DOHH2 (cell line): Measurements from ENCODE around the gene ZNF341.

ENCODE experiments used
- H3F3A ChIP-seq: fragments of 200-600 bp; sonication (generic), shearing (Covaris generic); 2 replicates; pipeline ENCODE4 v1.6.0; 2016; ENCODE audit warnings: antibody characterized with exemption, mild to moderate bottlenecking; ENCODE audit not compliant: control insufficient read depth, insufficient read depth
- H3K27ac ChIP-seq: fragments of 200-600 bp; sonication (generic); 2 replicates; pipeline ENCODE4 v1.5.1; 2014; ENCODE audit warnings: low read depth, mild to moderate bottlenecking, low read length, moderate library complexity
- H3K27me3 ChIP-seq: fragments of 200-600 bp; sonication (generic); 2 replicates; pipeline ENCODE4 v1.6.1; 2014; ENCODE audit warnings: mild to moderate bottlenecking, low read length, mixed read lengths; ENCODE audit not compliant: control insufficient read depth
- H3K36me3 ChIP-seq: fragments of 200-600 bp; sonication (generic); 2 replicates; pipeline ENCODE4 v1.6.1; 2014; ENCODE audit warnings: mild to moderate bottlenecking, low read length, moderate library complexity, mixed read lengths; ENCODE audit not compliant: control insufficient read depth
- H3K4me1 ChIP-seq: fragments of 200-600 bp; sonication (generic); 2 replicates; pipeline ENCODE4 v1.6.1; 2014; ENCODE audit warnings: mild to moderate bottlenecking, low read length, mixed read lengths; ENCODE audit not compliant: control insufficient read depth
- H3K4me2 ChIP-seq: fragments of 200-600 bp; sonication (generic); 2 replicates; pipeline ENCODE4 v1.6.0; 2014; ENCODE audit warnings: mild to moderate bottlenecking, low read length, moderate library complexity
- H3K4me3 ChIP-seq: fragments of 200-600 bp; sonication (generic); 2 replicates; pipeline ENCODE4 v1.5.1; 2014; ENCODE audit warnings: mild to moderate bottlenecking, low read length, mixed read lengths
- H3K79me2 ChIP-seq: fragments of 200-600 bp; sonication (generic); 2 replicates; pipeline ENCODE4 v1.6.1; 2014; ENCODE audit warnings: mild to moderate bottlenecking, low read length, mixed read lengths; ENCODE audit not compliant: control insufficient read depth
- H3K9me2 ChIP-seq: fragments of 200-600 bp; sonication (generic); replicated peaks from 2 replicates; pipeline ENCODE4 v1.6.1; 2014; ENCODE audit warnings: mild to moderate bottlenecking, low read length, mixed read lengths; ENCODE audit not compliant: control insufficient read depth
- H3K9me3 ChIP-seq: fragments of 200-600 bp; sonication (generic); 2 replicates; pipeline ENCODE4 v1.6.1; 2014; ENCODE audit warnings: antibody characterized with exemption, low read length, mixed read lengths; ENCODE audit not compliant: control insufficient read depth, insufficient read depth
- H4K20me1 ChIP-seq: fragments of 200-600 bp; sonication (generic); 2 replicates; pipeline ENCODE4 v1.6.0; 2014; ENCODE audit warnings: low read depth, mild to moderate bottlenecking, antibody characterized with exemption, low read length, moderate library complexity; ENCODE audit not compliant: control insufficient read depth, insufficient read depth
- CTCF ChIP-seq: fragments of 200-600 bp; sonication (generic); IDR thresholded peaks from one replicate; pipeline ENCODE4 v1.5.1; 2014; ENCODE audit warnings: antibody characterized with exemption, mild to moderate bottlenecking, low read depth, low read length; ENCODE audit not compliant: poor library complexity, severe bottlenecking
- EZH2phosphoT487 ChIP-seq: fragments of 200-600 bp; sonication (generic); IDR thresholded peaks from 2 replicates; pipeline ENCODE4 v1.6.1; 2017; ENCODE audit warnings: borderline replicate concordance, mild to moderate bottlenecking, antibody characterized with exemption, low read length, moderate library complexity, mixed read lengths

The ZNF341 gene

GRCh38 chr20:33771938-33772337, 40.1 kb downstream of the ZNF341 start:
- Histone ChIP-seq H4K20me1 (no peaks in the 10 kb centered on the region), H3K4me3 (no peak overlapping the region), H3K4me1 (0 out of 2 replicates have a peak, but pooled peaks cover 6% of the 10 kb centered on the region), H3F3A (no peaks in the 10 kb centered on the region), H3K79me2 (no peaks in the 10 kb centered on the region), H3K4me2 (no peak overlapping the region), H3K36me3 (no peaks in the 10 kb centered on the region), H3K27me3 (no peaks in the 10 kb centered on the region), H3K9me3 (no peaks in the 10 kb centered on the region), H3K9me2 (no peaks in the 10 kb centered on the region), H3K27ac (no peak overlapping the region)
- TF ChIP-seq EZH2phosphoT487: no peak
- TF ChIP-seq CTCF: no peak

GRCh38 chr20:33772439-33772838, 40.6 kb downstream of the ZNF341 start:
- Histone ChIP-seq H3K79me2 (no peaks in the 10 kb centered on the region), H3K36me3 (no peaks in the 10 kb centered on the region), H3K9me3 (no peaks in the 10 kb centered on the region), H4K20me1 (no peaks in the 10 kb centered on the region), H3K27ac (no peak overlapping the region), H3K4me1 (peaks cover 7% of the 10 kb centered on the region), H3K27me3 (no peaks in the 10 kb centered on the region), H3F3A (peaks cover under 1% of the 10 kb centered on the region; the same call in 1 of the 2 replicates), H3K4me3 (no peak overlapping the region), H3K9me2 (no peaks in the 10 kb centered on the region), H3K4me2 (no peak overlapping the region)
- TF ChIP-seq EZH2phosphoT487 (no peak), CTCF (no peak)

- no peak overlapping the region for H3K4me2 ChIP-seq
- H3K27me3 ChIP-seq: no peaks in the 10 kb centered on the region
- H3K27ac ChIP-seq: no peak overlapping the region
- peaks cover 3% of the 10 kb centered on the region; the same call in 1 of the 2 replicates for H3K36me3 ChIP-seq
- H3K79me2 ChIP-seq: no peaks in the 10 kb centered on the region
- H3K4me3 ChIP-seq: no peak overlapping the region
- H3F3A ChIP-seq: peaks cover 10% of the 10 kb centered on the region
- peaks cover 18% of the 10 kb centered on the region for H3K4me1 ChIP-seq
- no peaks in the 10 kb centered on the region for H4K20me1 ChIP-seq
- H3K9me3 ChIP-seq: no peaks in the 10 kb centered on the region
- TF ChIP-seq EZH2phosphoT487: no peak
- TF ChIP-seq CTCF: no peak
- no peaks in the 10 kb centered on the region for H3K9me2 ChIP-seq
Observed at GRCh38 chr20:33773412-33774089, 41.8 kb downstream of the ZNF341 start.
